Nephron (organoid): ENCODE results near the gene CPNE5.
"Not testable (repeated sequence)": the region's sequence is repeated elsewhere in the genome, so short reads cannot be mapped to it uniquely, and the experiment has no call there.

Experiments used
- H3K27ac Mint-ChIP-seq, 3 experiments: 2 replicates each; pipeline ENCODE4 v1.8.0; 2020; ENCODE audit warnings: mixed read lengths in 3 of 3, mild to moderate bottlenecking in 2 of 3, moderate library complexity in 1 of 3
- H3K27me3 Mint-ChIP-seq: 2 replicates; pipeline ENCODE4 v1.8.0; 2021; ENCODE audit warnings: low read depth, mild to moderate bottlenecking, moderate library complexity, mixed read lengths
- H3K36me3 Mint-ChIP-seq: 2 replicates; pipeline ENCODE4 v1.8.0; 2020; ENCODE audit warnings: low read depth, mixed read lengths
- H3K4me1 Mint-ChIP-seq: 2 replicates; pipeline ENCODE4 v1.8.0; 2020; ENCODE audit warnings: mixed read lengths
- H3K4me3 Mint-ChIP-seq, 3 experiments: 2 replicates each; pipeline ENCODE4 v1.8.0; 2020; ENCODE audit warnings: mild to moderate bottlenecking in 3 of 3, mixed read lengths in 3 of 3, moderate library complexity in 2 of 3
- H3K9me3 Mint-ChIP-seq: 2 replicates; pipeline ENCODE4 v1.8.0; 2020; ENCODE audit warnings: mixed read lengths
- CTCF ChIP-seq, 3 experiments: fragments of 200-600 bp; sonication (generic); IDR thresholded peaks; one replicate each; pipeline ENCODE4 v1.5.0; 2021; ENCODE audit warnings: antibody characterized with exemption in 3 of 3; ENCODE audit not compliant: unreplicated experiment in 3 of 3

CPNE5 gene

DNA sequence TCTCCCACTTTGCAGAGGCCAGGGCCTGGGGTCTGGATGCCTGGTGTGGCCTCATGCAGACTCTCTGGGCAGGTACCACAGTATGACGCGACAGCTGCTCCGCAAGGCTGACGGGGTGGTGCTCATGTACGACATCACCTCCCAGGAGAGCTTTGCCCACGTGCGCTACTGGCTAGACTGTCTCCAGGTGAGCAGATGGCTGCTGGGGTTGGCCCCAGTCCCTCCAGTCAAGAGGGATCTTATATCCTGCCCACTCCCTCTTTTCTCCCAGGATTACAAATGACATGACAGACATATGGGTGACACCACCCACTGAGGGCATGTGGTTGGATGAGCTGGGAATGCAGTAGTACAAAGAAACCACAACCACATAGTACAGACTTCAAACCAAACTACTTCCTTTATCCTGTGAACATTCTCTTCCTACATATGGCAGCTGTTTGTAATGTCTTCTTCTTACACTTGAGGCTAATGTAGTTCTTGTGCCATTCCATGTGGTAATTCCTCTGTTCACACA, 111.7 kb downstream of the CPNE5 start:
- H3K27ac Mint-ChIP-seq, result no peak overlapping the region
- H3K4me3 Mint-ChIP-seq, result no peak overlapping the region
- H3K36me3 Mint-ChIP-seq, result no peaks in the 10 kb centered on the region
- peaks cover 16% of the 10 kb centered on the region for H3K4me1 Mint-ChIP-seq
- no peaks in the 10 kb centered on the region for H3K9me3 Mint-ChIP-seq
- TF ChIP-seq CTCF (IDR thresholded peaks at IDR 0.05; ENCODE audit: unreplicated experiment in 3 of 3), result no peak
- peaks cover 3% of the 10 kb centered on the region for H3K27me3 Mint-ChIP-seq

DNA sequence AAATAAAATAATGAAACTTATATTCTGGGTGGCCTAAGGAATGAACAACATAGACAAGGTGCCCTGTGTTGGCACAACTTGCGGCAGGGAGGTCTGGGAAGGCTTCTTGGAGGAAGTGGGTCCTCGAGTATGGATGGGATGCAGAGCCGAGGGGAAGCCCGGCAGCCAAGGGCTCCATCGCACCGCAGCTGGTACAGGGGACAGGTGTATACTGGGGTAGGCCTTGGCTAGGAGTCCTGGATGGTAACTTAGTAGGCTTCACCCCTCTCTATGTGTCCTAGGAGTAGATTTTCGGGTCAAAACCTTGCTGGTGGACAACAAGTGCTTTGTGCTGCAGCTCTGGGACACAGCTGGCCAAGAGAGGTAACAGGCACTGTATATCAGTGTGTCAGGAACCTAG, 113.7 kb downstream of the CPNE5 start:
- Mint-ChIP-seq H3K27ac (no peak overlapping the region), H3K4me3 (no peak overlapping the region), H3K9me3 (no peaks in the 10 kb centered on the region), H3K36me3 (no peaks in the 10 kb centered on the region), H3K27me3 (peaks cover 10% of the 10 kb centered on the region), H3K4me1 (peaks cover 18% of the 10 kb centered on the region)
- no peak for TF ChIP-seq CTCF (IDR thresholded peaks at IDR 0.05; ENCODE audit: unreplicated experiment in 3 of 3)

DNA sequence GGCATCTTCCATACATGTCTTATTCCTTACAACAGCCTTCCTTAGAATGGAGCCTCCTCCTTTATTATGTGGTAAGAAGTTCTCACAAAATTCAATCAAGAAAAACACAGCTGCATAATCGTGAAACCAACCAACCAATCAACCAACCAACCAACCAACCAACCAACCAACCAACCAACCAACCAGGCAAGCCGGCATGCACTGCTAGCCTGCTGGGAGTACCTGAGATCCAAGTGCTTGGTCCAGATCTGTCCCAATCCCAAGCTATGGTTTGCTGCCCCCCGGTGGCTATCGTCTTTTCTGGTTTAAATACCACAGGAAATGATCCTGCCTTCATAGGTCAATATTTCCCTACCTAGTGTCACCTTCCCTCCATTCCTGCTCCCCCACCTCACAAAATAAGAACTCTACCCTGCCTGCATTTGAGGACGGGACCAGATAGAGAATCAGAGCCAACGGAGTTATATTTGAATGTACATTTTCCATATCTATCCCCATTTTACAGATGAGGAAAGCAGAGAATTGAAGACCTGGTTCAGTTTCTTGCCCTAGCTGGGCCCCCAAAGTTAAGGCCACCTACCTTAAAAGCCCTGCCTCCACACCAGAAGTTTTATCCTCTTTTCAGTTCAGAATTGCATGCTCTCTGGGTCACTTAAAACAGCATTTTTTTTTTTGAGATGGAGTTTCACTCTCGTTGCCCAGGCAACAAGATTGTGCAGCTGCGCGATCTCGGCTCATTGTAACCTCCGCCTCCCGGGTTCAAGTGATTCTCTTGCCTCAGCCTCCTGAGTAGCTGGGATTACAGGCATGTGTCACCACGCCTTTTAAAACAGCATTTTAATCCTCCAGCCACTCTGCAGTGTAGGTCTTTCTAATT, 114.5 kb downstream of the CPNE5 start:
- Mint-ChIP-seq H3K27ac (no peak overlapping the region), H3K4me1 (peaks cover 20% of the 10 kb centered on the region), H3K9me3 (no peaks in the 10 kb centered on the region), H3K4me3 (peak overlapping the region in 1 of 3 experiments; percentile 15), H3K27me3 (peaks cover 11% of the 10 kb centered on the region), H3K36me3 (no peaks in the 10 kb centered on the region)
- peak; percentile 40 to 49 (median 46) for TF ChIP-seq CTCF (IDR thresholded peaks at IDR 0.05; ENCODE audit: unreplicated experiment in 3 of 3)

- Mint-ChIP-seq H3K4me1 (peaks cover 16% of the 10 kb centered on the region), H3K27me3 (peaks cover 13% of the 10 kb centered on the region)
- not testable (repeated sequence) for H3K27ac Mint-ChIP-seq, H3K9me3 Mint-ChIP-seq, H3K4me3 Mint-ChIP-seq, H3K36me3 Mint-ChIP-seq
Observed at GRCh38 chr6:36723992-36724391, 115.3 kb downstream of the CPNE5 start.

DNA sequence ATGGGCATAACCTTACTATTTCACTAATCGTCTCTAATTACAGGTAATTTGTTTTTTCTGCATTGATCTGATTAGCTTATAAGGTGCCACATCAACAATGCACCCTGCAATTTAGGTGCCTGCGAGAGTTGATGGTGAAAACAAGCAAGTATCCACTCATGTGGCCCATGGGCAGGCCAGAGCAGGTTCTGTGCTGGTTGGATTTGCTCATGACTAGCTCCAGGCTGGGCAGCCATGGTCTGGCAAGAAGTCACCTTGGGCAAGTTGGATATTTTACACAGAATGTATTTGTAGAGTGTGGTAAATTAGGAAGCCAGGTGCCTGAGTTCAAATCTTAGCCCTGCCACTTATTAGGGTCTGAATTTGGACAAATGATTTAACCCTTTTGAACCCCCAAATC, 116.4 kb downstream of the CPNE5 start:
- Mint-ChIP-seq H3K9me3 (no peaks in the 10 kb centered on the region), H3K4me3 (no peak overlapping the region), H3K36me3 (no peaks in the 10 kb centered on the region), H3K27ac (no peak overlapping the region), H3K27me3 (peaks cover 14% of the 10 kb centered on the region), H3K4me1 (peaks cover 10% of the 10 kb centered on the region)
- TF ChIP-seq CTCF (IDR thresholded peaks at IDR 0.05; ENCODE audit: unreplicated experiment in 3 of 3), result no peak

DNA sequence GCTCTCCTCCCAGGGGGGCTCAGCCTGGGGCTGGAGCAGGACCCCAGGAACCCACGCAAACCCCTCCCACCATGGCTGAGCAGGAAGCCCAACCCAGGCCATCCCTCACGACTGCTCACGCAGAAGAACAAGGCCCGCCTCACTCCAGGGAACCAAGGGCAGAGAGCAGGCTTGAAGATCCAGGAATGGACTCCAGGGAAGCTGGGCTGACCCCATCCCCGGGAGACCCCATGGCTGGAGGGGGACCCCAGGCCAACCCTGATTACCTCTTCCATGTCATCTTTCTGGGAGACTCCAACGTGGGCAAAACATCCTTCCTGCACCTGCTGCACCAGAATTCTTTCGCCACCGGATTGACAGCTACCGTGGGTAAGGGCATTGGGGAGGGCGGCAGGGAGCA, 116.9 kb downstream of the CPNE5 start:
- TF ChIP-seq CTCF (IDR thresholded peaks at IDR 0.05; ENCODE audit: unreplicated experiment in 3 of 3), result no peak
- no peak overlapping the region for H3K27ac Mint-ChIP-seq
- peaks cover 14% of the 10 kb centered on the region for H3K27me3 Mint-ChIP-seq
- H3K4me1 Mint-ChIP-seq, result peaks cover 8% of the 10 kb centered on the region
- H3K9me3 Mint-ChIP-seq, result no peaks in the 10 kb centered on the region
- H3K36me3 Mint-ChIP-seq, result no peaks in the 10 kb centered on the region
- no peak overlapping the region for H3K4me3 Mint-ChIP-seq
